ENCODE results near the gene INHA. TPM values are rescaled to one million over a fixed set of nuclear protein-coding genes. Genes with fewer than 3 reads are reported as not detected.

The INHA gene, protein sequence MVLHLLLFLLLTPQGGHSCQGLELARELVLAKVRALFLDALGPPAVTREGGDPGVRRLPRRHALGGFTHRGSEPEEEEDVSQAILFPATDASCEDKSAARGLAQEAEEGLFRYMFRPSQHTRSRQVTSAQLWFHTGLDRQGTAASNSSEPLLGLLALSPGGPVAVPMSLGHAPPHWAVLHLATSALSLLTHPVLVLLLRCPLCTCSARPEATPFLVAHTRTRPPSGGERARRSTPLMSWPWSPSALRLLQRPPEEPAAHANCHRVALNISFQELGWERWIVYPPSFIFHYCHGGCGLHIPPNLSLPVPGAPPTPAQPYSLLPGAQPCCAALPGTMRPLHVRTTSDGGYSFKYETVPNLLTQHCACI
- total RNA-seq, result 0.59 TPM
- long read RNA-seq, partial matches to known transcripts, result 0 of 2 reads
- long read RNA-seq, other reads (novel, unspliced or antisense), result 2 of 2 reads

DNA sequence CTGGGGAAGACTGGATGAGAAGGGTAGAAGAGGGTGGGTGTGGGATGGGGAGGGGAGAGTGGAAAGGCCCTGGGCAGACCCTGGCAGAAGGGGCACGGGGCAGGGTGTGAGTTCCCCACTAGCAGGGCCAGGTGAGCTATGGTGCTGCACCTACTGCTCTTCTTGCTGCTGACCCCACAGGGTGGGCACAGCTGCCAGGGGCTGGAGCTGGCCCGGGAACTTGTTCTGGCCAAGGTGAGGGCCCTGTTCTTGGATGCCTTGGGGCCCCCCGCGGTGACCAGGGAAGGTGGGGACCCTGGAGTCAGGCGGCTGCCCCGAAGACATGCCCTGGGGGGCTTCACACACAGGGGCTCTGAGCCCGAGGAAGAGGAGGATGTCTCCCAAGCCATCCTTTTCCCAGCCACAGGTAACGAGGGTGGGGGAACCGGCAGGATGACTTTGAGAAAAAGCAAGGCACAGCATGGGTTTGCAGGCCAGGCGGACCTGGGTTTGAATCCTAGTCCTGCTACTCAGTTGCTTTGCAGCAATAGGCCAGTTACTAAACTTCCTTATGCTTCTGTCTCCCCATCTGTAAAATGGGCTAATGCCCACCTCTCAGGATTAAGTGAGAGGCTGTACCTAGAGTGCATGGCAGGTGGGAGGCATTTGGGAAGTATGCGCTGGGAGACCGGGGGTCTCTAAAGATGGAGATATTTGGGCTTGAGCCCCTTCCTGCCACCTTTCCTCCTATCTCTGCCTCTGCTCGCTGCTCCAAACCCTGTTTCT, at the start of gene INHA:
Gene INHA (plus strand): TSS at position 74 of the 765 bp plus-strand sequence. CDS start 65 bp downstream, at position 139.
- intact Hi-C loops (cut with DNase I), result no loop called here
- DNase-seq (ENCODE audit: low spot score), result no peak

DNA sequence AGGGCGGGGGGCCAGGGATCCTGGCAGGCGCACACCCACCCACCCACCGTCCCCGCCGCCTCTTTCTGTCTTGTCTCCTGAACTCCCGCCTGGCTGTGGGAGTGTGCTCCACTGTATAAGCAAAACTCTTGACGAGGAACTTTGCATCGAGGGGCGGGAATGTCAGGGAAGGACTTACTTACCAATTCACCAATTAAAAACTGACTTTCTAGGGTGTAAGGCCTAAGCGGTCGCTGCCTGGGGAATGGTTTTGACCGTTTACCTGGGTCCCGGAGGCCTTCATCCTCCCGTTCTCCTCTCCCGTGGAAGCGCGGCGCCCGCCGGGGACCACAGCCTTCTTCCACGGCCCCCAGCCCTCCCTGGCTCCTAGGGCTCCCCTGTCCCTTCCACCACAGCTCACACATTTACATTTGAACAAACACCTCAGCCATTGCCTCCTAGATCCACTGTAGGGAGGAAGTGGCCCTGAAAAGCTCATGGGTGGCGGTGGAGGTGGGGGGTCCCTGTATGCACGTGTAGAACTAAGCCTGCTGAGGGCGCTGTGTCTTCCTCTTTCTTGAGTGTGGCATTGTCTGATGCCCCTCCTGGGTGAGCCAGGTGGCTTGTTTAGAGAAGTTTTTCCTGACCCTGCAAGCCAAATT, 49.0 kb upstream of the INHA start:
- intact Hi-C loops (cut with DNase I), result no loop called here
- no peak for DNase-seq (ENCODE audit: low spot score)

DNA sequence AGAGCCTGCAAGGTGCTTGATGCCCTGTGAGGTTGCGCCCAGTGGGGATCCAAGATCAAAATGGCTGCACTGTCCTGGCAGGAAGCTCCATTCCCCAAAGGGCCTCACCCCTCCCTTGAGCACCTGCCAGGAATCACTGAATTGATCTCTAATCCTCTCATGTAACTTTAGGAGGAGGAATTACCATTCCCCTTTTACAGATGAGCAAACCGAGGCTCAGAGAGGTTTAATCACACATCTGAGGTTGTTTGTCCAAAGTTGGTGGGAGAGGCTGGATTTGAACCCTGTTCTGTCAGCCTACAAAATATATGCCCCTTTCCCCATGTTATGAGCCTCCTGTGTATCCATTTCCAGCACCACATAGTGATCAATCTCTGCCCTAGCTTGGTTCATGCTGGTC, 47.3 kb upstream of the INHA start:
- intact Hi-C loops (cut with DNase I), result loop anchor here (5.0 kb wide), 1 partner anchor 48 kb away; no protein-coding TSS in a partner anchor
- no peak for DNase-seq (ENCODE audit: low spot score)

DNA sequence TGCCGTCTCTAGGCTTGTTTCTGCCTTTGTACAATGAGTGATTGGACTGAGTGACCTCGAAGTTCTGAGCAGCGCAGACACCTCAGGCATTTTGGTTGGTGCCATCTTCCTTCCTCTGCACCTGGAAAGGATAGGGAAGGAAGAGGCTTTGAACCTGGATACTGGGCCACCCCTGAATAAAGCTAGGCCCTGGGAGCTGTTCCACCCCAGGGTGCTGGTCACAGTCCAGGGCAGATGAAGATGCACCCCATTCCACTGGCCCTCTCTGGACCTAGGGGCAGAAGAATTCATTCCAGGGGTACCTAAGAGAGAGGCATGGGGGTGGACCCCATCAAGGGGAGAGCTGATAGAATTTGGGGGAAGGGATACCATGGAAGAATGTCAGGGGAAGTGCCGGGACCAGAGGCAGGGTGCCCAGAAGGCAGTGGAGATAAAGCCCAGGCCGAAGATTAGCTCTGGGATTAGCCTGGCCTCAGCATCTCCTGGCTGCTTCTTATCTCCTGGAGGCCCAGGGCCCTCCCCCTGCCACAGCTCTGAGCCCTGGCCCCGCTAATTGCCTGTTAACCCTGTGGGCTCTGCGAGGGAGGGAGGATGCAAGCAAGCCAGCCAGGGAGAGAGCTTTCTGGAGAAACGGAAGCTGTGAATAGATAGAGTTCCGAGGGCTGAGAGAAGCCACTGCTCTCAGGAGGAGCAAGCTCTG, 46.4 kb upstream of the INHA start:
- no peak for DNase-seq (ENCODE audit: low spot score)
- intact Hi-C loops (cut with DNase I), result loop anchor here (5.0 kb wide), 1 partner anchor 48 kb away; no protein-coding TSS in a partner anchor

DNA sequence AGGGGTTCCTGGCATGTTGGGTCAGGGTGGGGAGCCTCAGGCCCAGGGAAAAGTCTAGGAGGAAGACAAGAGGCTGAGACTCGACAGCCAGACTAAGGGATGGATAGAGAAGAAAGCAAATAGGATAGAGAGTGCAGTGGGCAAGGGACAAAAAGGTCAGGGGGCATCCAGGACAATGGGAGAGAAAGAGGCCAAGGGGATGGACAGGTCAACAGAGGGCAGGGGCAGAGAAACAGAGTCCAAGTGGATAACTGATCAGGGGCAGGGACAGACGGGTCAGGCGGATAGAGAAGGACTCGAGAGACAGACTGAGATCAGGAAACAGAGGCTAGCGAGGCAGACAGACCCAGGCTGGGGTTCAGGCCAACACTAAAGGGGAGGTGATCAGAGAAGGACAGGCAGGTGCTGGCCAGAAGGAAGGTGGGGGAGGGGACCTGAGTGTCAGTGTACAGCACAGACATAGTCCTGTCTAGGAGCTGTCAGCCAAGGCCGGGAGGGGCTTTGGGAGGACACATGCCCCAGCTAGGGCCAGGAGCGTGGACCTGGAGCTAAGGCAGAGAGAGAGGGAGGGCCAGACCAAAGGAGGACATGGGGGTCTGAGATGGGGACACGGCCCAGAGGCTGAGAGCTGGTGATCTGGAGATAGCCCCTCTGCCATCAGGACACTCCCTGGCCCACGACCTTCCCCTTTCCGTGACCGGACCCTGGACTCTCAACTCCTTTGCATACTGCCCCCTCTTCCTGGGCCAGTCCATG, 45.6 kb upstream of the INHA start:
- intact Hi-C loops (cut with DNase I), result loop anchor here (5.0 kb wide), 1 partner anchor 49 kb away; no protein-coding TSS in a partner anchor
- no peak for DNase-seq (ENCODE audit: low spot score)

DNA sequence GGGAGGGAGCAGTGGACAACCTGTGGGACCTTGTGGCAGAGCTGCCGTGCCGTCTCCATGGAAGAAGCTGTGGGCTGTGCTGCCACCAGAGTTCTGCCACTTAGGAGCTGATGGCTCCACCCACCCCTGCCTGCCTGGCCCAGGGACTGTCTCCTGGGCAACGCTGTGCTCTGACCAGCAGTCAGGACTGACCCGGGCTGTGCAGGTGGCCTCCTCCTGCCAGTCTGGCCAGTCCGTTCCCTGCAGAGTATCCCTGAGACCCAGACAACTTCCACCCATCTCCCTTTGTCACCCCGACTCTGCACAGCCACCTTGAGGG, 45.1 kb upstream of the INHA start:
- intact Hi-C loops (cut with DNase I), result loop anchor here (5.0 kb wide), 1 partner anchor 50 kb away; no protein-coding TSS in a partner anchor
- no peak for DNase-seq (ENCODE audit: low spot score)

DNA sequence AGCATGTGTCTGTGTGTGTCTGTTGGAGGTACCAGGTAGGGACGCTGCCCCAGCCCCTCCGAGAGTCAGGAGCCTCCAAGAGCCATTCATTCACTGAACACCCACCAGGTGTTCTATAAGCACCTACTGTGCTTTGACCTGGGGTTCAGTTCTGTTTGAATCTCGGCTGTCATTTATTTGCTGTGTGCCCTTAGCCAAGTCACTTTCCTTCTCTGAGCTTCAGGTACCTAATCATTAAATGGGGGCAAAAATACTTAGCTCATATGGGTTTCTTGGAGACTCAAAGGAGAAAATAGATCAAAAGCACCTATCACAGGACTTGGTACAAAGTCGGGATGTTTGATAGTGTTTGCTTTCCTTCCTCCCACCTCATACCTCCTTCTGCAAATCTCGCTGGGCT, 44.6 kb upstream of the INHA start:
- no peak for DNase-seq (ENCODE audit: low spot score)
- intact Hi-C loops (cut with DNase I), result loop anchor here (5.0 kb wide), 1 partner anchor 50 kb away; no protein-coding TSS in a partner anchor

DNA sequence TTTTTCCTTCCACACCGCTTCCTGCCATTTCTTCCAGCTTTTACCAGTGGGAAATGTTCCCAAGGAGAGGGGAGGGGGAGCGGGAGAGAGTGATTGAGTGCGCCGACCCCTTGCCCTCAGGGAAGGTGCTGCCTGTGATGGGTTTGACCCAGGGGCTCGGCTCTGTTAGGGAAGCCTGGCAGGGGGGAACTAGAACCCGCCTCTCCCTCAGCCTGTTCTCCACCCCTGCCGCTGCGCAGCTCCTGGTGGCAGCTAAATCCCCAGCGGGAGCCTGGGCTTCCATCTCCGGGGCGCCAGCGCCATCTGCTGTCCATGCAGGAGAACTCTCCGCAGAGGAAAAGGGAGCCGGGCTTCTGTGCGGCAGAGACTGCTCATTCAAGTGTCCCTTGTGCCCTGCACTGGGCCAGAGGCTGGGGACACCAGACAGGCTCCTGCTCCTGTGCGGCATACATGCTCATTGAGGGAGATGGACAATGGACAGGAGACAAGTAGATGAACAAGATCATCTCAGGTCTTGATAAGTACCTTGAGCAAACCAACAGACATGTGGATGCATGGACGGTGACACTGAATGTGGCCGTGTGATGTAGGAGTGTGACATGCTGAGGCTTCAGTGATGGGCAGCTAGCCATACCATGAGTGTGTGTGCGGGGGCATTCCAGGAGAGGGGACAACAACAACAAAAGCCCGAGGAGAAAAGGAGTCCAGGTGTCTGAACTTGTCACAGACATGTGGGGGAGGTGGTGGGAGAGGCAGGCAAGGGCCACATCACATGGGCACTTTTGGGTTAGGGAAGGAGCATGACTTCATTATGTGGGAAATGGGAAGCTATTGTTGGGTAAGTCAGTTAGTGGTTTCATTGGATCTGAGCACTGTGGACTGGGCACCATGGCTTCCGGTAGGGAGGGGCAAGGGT, 41.8 kb upstream of the INHA start:
- DNase-seq (ENCODE audit: low spot score), result peak; percentile 95
- intact Hi-C loops (cut with DNase I), result no loop called here

DNA sequence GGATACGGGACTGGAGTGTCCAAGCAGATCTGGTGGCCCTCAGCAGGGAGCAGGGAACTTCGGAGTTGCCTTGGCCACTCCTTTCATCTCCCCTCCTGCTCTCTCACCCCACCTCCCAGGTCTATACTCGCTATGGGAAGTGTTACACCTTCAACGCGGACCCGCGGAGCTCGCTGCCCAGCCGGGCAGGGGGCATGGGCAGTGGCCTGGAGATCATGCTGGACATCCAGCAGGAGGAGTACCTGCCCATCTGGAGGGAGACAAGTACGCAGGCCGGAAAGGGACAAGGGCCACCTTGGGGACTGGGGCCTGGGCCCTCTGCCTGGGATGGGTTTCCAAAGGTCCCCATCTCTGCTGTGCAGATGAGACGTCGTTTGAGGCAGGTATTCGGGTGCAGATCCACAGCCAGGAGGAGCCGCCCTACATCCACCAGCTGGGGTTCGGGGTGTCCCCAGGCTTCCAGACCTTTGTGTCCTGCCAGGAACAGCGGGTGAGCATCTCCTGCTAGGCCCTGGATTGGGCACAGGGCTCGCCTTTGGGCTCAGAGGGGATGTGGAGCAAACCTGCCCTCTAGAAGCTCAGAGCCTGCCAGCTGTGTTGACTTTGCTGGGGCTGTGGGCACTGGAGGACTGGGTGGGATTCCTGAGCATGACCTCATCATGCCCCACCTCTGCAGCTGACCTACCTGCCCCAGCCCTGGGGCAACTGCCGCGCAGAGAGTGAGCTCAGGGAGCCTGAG, 40.3 kb upstream of the INHA start:
- intact Hi-C loops (cut with DNase I), result no loop called here
- no peak for DNase-seq (ENCODE audit: low spot score)

DNA sequence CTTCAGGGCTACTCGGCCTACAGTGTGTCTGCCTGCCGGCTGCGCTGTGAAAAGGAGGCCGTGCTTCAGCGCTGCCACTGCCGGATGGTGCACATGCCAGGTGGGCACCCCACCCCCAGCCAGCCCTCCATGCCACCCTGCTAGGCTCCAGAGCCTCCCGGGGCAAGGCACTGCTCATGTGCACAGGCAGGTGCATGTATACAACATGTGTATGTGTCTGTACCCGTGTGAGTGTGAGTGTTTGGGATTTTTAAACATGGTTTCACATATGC, 39.8 kb upstream of the INHA start:
- DNase-seq (ENCODE audit: low spot score), result no peak
- intact Hi-C loops (cut with DNase I), result no loop called here

DNA sequence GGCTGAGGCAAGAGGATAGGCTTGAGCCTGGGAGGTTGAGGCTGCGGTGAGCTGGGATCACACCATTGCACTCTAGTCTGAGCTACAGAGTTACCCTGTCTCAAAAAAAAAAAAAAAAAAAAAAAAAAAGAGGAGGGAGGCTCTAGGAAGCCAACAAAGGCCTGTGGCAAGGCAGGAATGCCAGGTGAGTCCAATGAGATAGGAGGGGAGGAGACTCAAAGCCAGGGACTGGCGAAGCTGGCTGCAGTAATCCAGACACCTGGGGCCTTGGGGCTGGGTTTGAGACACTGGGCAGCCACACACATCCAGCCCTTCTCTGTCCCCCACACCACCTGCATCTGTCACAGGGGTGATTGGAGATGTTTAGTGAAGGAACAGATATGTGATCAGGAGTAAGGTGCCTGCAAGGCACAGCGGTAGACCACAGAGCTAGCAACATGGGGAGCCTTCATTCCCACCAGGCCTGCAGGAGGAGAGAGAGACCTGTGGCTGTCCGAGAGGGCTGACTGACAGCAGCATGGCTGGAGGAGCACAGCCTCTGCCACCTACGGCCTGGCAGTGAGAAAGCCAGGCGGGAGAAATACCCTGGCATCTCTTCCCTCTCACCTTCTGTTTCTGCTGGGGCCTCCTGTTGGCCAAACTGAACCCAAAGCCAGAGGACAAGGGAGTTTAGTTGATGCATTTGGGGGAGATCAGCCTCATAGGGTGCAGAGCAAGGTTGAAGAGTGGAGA, 38.0 kb upstream of the INHA start:
- DNase-seq (ENCODE audit: low spot score), result no peak
- intact Hi-C loops (cut with DNase I), result no loop called here

DNA sequence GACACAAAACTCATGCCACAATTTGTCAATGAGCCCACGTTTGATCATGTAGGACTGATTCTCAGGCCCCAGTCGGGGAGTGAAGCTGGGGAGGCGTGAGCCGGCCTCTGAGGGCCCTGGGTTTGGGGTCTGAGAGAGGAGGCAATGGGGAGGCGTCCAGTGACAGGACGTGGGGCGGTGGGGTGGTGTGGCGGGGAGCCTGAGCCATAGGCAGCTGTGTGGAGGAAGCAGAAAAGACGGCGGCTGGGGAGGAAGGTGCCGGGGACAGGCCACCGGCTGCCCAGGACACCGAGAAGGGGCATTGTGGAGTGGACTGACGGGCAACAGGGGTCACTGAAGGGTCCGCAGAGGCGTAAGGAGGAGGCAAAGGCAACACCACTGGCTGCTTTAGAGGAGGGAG, 35.7 kb upstream of the INHA start:
- intact Hi-C loops (cut with DNase I), result no loop called here

DNA sequence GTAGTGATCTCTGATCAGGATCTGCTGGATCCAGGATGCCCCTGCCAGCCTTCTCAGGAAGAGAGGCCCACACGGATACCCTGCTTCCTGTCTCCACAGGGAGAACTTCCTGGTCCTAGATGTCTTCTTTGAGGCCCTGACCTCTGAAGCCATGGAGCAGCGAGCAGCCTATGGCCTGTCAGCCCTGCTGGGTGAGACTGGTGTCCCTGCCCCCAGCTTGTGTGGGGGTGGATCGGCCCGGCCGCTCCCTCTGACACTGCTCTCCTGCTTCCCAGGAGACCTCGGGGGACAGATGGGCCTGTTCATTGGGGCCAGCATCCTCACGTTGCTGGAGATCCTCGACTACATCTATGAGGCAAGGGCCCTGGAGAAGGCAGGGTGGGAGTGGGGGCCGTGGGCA, 35.1 kb upstream of the INHA start:
- DNase-seq (ENCODE audit: low spot score), result no peak
- intact Hi-C loops (cut with DNase I), result no loop called here

More for the DNA sequence above, 35.7 kb upstream of the INHA start:
- DNase-seq (ENCODE audit: low spot score), result no peak

DNA sequence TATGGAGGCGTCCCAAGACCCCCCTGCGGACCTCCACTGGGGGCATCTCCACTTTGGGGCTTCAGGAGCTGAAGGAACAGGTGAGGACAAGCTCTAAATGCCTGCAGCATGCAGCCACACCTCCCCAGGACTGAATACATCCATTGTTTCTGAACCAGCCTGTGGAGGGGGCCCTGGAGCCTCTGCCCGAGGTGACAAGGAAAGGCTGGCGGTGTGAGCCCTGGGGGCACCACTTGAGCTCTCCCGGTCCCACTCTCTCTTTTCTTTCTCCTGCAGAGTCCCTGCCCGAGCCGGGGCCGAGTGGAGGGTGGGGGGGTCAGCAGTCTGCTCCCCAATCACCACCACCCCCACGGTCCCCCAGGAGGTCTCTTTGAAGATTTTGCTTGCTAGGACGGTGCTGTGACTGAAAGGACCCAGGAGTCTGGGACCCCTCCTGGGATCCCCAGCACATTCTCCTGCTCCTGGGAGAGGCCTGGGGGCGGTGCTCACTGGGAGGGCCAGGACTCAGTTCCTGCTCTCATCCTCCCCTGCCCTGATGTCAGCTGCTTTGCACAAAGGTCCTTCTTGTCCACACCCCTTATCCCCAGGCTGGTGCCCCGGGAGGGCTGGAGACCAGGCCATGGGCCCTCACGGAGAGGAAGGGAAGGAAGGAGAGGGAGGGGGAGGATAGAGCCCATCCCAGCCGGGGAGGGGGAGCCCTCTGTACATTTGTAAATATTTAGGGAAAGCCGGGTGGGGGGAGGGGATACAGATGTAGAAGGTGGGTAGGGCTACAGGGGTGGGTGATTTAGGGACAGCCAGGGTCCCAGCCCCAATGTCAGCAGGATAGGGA, 34.2 kb upstream of the INHA start:
- intact Hi-C loops (cut with DNase I), result no loop called here
- no peak for DNase-seq (ENCODE audit: low spot score)

DNA sequence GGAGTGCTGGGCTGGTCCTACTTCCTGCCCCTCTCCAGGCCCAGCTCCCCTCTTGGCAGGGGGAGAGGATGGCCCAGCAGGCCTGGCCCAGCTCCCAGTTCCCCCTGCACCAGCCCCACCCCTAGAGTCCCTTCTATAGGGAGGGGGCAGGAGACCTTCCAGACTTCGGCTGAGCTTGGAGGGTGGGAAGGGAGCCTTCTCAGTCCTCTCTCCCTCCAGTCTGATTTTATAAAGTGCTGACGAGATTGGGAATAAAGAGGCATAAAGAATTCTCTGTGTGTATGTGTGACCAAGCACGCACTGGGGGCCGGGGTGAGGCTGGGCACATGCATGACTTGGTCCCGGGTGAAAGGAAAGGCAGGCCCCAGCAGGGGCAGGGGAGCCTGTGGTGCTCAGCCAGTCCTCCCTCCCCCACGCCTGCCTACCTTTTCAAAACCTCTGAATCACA, 33.6 kb upstream of the INHA start:
- DNase-seq (ENCODE audit: low spot score), result no peak
- intact Hi-C loops (cut with DNase I), result no loop called here

Data from cardiac septum (tissue), 1 donor.